H54 (cell line): ENCODE data around the gene RHCE.
"Not testable (repeated sequence)": the region's sequence is repeated elsewhere in the genome, so short reads cannot be mapped to it uniquely, and the experiment has no call there.

Experiments used
- DNase-seq: peaks from one replicate; pipeline ENCODE4 v3.0.0; 2011; ENCODE audit warnings: low spot score, mixed read lengths; ENCODE audit not compliant: insufficient read length
- FAIRE-seq: peaks from 3 replicates; lab custom pipeline; 2011; peaks lifted over from hg19 to GRCh38; lab: Jason Lieb, UNC

Gene RHCE

GRCh38 chr1:25320314-25320938, 100.2 kb downstream of the RHCE start:
- peak; percentile 61 for FAIRE-seq
- peak; percentile 27 for DNase-seq

GRCh38 chr1:25312806-25313470, 107.7 kb downstream of the RHCE start:
- not testable (repeated sequence) for DNase-seq, FAIRE-seq
